ENCODE results near the gene ADCY5. TPM values are rescaled to one million over a fixed set of nuclear protein-coding genes. Genes with fewer than 3 reads are reported as not detected.

The ADCY5 gene
- total and polyA plus RNA-seq, 4 donors, result 0.74 to 6.6 (median 2.9) TPM

GRCh38 chr3:123449102-123449996 lies 459 bp upstream of the ADCY5 start:
- peak; percentile 40 for DNase-seq (ENCODE audit: low spot score)
- no peak for TF ChIP-seq RXRA (IDR thresholded peaks at IDR 0.05)
- TF ChIP-seq FOXA2 (IDR thresholded peaks at IDR 0.05), result no peak
- TF ChIP-seq RAD21 (IDR thresholded peaks at IDR 0.05), result no peak
- TF ChIP-seq MAX (IDR thresholded peaks at IDR 0.05), result no peak
- TF ChIP-seq YY1 (IDR thresholded peaks at IDR 0.05), result no peak
- TF ChIP-seq JUND (IDR thresholded peaks at IDR 0.05), result no peak
- no peak for TF ChIP-seq HNF4G (IDR thresholded peaks at IDR 0.05)
- TF ChIP-seq ATF3 (IDR thresholded peaks at IDR 0.05), result no peak
- TF ChIP-seq ZBTB33 (IDR thresholded peaks at IDR 0.05), result no peak
- TF ChIP-seq CTCF (IDR thresholded peaks at IDR 0.05; ENCODE audit: low read depth, low read length, missing input control), result no peak
- TF ChIP-seq HNF4A (conservative IDR thresholded peaks at IDR 0.05), result no peak
- TF ChIP-seq REST (IDR thresholded peaks at IDR 0.05), result no peak
- no peak for TF ChIP-seq NR2F2 (IDR thresholded peaks at IDR 0.05)
- no peak for TF ChIP-seq FOXA1 (IDR thresholded peaks at IDR 0.05)
- no peak for TF ChIP-seq TAF1 (conservative IDR thresholded peaks at IDR 0.05)
- TF ChIP-seq GABPA (IDR thresholded peaks at IDR 0.05 in 1 of 2, conservative IDR thresholded peaks at IDR 0.05 in 1 of 2), result no peak
- TF ChIP-seq EGR1 (IDR thresholded peaks at IDR 0.05; ENCODE audit: low read depth in 2 of 2), result no peak
- no peak for TF ChIP-seq SP1 (IDR thresholded peaks at IDR 0.05)
- H3K27ac ChIP-seq (ENCODE audit: low read depth in 1 of 2, low read length in 2 of 2), result peak overlapping the region; percentile 14 to 45
- 2% methylated on average over 114 of the region's 114 CpGs for WGBS
- H3K4me3 ChIP-seq (ENCODE audit: low read depth in 1 of 3, low read length in 3 of 3), result peak overlapping the region in 2 of 3 donors; percentile 45 to 63
- no peaks in the 10 kb centered on the region for H3K36me3 ChIP-seq (ENCODE audit: control insufficient read depth in 4 of 4, insufficient read depth in 3 of 4, low read depth in 1 of 4, low read length in 3 of 4)
- H3K9ac ChIP-seq (ENCODE audit: low read depth in 1 of 2, low read length in 2 of 2), result no peak overlapping the region
- no peaks in the 10 kb centered on the region for H3K9me3 ChIP-seq (ENCODE audit: control insufficient read depth in 4 of 4, low read length in 3 of 4)
- peaks cover 4 to 19% (median 5%) of the 10 kb centered on the region in 4 donors for H3K4me1 ChIP-seq (ENCODE audit: control insufficient read depth in 4 of 4, insufficient read depth in 4 of 4, low read length in 3 of 4)
- peaks cover 0 to 2% (median under 1%) of the 10 kb centered on the region in 4 donors for H3K27me3 ChIP-seq (ENCODE audit: control insufficient read depth in 4 of 4, insufficient read depth in 4 of 4, low read length in 3 of 4)

All from liver (tissue), 9 donors.